Left ventricle myocardium inferior (tissue), 1 donor: ENCODE data around the gene EHD2. TPM values are rescaled to one million over a fixed set of nuclear protein-coding genes. Genes with fewer than 3 reads are reported as not detected.
"Not testable (repeated sequence)": the region's sequence is repeated elsewhere in the genome, so short reads cannot be mapped to it uniquely, and the experiment has no call there.

ENCODE experiments used
- DNase-seq: peaks from one replicate; pipeline ENCODE4 v3.0.0-alpha.2; 2020
- H3K27ac ChIP-seq: fragments of 200-600 bp; replicated peaks from 2 replicates; pipeline ENCODE4 v1.8.0; 2021
- H3K27me3 ChIP-seq: fragments of 200-600 bp; 2 replicates; pipeline ENCODE4 v1.8.0; 2021; ENCODE audit warnings: low read depth
- H3K36me3 ChIP-seq: fragments of 200-600 bp; 2 replicates; pipeline ENCODE4 v1.8.0; 2021
- H3K4me1 ChIP-seq: fragments of 200-600 bp; 2 replicates; pipeline ENCODE4 v1.8.0; 2021
- H3K4me3 ChIP-seq: fragments of 200-600 bp; 2 replicates; pipeline ENCODE4 v1.8.0; 2021; ENCODE audit warnings: mild to moderate bottlenecking, moderate library complexity
- H3K9me3 ChIP-seq: fragments of 200-600 bp; replicated peaks from 2 replicates; pipeline ENCODE4 v1.8.0; 2021
- CTCF ChIP-seq: fragments of 200-600 bp; IDR thresholded peaks from 2 replicates; pipeline ENCODE4 v1.8.0; 2021; ENCODE audit warnings: antibody characterized with exemption, mild to moderate bottlenecking, borderline replicate concordance
- intact Hi-C: fragments of 100-400 bp; cut with micrococcal nuclease; formaldehyde crosslinking; loops from one replicate; pipeline ENCODE4 v1.11.0; 2022
- total RNA-seq: library from RNA; stranded (reverse); fragmentation: NEBNext Ultra II Directional; extraction: Animal tissue kit (Norgen Biotek cat#: 25700); gene quantifications from one replicate; pipeline ENCODE4 v1.2.1, GENCODE V29; 2021
- donor health status: DM: no; HTN: yes; CAD: no; lungs with severe emphysema.

Gene EHD2
- total RNA-seq, 1 donor from 2014 or later: 48.2 TPM

DNA sequence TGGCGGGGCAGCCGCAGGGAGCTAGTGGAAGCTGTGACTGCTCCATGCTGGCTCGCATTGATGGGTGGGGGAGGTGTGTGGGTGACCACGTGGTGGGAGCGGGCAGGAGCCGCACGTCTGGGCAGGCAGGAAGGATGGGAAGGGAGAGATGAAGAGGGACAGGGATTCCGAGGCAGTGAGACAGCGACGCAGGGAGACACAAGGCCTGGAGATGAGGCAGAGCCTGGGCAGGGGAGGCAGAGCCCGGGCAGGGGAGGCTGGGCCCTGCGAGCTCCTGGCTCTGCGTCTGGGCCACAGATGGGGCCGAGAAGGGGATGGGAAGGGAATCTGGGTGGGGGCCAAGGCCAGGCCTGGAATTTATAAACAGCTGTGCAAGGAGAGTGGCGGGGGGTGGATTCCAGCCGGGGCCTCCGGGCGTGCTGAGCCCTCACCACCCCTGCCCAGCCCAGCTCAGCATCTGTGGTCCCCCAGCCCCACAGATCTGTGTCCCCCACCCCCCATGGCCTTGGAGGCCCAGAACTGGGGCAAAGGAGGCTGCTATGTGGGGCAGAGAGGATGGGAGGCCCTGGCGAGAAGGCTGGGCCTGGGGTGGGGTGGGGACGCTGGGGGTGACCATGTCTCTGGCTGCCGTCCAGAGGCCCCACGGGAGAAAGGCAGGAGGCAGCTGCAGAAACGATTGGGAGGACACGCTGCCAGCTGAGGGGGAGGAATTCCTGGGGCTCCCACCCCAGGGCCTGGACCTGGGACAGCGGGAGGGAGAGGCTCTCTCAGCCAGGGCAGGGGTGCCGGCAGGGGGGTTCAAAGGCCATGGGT, 6.0 kb downstream of the EHD2 start:
- no peak for TF ChIP-seq CTCF
- peak overlapping the region; percentile 56 for H3K4me3 ChIP-seq
- H3K27ac ChIP-seq: peak overlapping the region; percentile 93
- H3K9me3 ChIP-seq: peaks cover 6% of the 10 kb centered on the region
- peaks cover 27% of the 10 kb centered on the region for H3K36me3 ChIP-seq
- peaks cover 16% of the 10 kb centered on the region for H3K27me3 ChIP-seq
- peaks cover 92% of the 10 kb centered on the region for H3K4me1 ChIP-seq
- peak; percentile 91 for DNase-seq
- intact Hi-C loops: no loop called here

DNA sequence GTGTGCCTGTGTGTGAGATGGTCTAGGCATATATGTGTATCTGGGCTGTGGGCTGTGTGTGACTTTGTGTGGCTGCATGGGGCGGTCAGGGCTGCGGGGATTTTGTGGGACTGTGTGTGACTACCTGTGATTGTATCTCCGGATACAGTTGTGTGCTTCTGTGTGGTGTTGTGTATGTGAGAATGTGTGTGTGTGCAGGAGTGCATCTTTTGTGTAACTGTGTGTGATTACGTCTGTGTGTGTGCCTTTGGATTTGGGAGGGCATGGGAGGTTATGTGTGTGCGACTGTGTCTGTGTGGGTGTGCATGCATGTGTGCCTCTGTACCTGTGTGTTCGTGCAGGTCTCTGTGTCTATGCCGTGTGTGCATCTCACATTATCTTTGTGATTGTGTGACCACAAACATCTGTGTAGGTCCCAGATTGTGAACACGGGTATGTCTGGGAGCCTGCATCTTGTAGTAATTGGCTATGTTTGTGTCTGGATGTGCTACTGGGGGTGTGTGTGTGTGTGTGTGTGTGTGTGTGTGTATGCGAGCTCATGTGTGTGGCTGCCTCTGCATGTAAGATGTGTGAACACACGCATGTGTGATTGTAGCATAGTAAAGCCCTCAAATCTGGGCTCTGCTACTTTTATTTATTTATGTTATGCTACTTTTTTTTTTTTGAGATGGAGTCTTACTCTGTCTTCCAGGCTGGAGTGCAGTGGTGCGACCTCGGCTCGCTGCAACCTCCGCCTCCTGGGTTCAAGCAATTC, 7.6 kb downstream of the EHD2 start:
- intact Hi-C loops: no loop called here
- H3K27me3 ChIP-seq: peaks cover 31% of the 10 kb centered on the region
- H3K4me3 ChIP-seq: peak overlapping the region; percentile 56
- H3K9me3 ChIP-seq: no peaks in the 10 kb centered on the region
- peaks cover 38% of the 10 kb centered on the region for H3K36me3 ChIP-seq
- peaks cover 84% of the 10 kb centered on the region for H3K4me1 ChIP-seq
- TF ChIP-seq CTCF: no peak
- DNase-seq: no peak
- peak overlapping the region; percentile 93 for H3K27ac ChIP-seq

GRCh38 chr19:47723581-47723940, 10.3 kb downstream of the EHD2 start:
- TF ChIP-seq CTCF: no peak
- intact Hi-C loops: no loop called here
- DNase-seq: peak; percentile 65
- Histone ChIP-seq H3K36me3 (peaks cover 41% of the 10 kb centered on the region), H3K4me3 (peak overlapping the region; percentile 54), H3K9me3 (no peaks in the 10 kb centered on the region), H3K27me3 (peaks cover 35% of the 10 kb centered on the region), H3K4me1 (peaks cover 85% of the 10 kb centered on the region), H3K27ac (peak overlapping the region; percentile 70)

DNA sequence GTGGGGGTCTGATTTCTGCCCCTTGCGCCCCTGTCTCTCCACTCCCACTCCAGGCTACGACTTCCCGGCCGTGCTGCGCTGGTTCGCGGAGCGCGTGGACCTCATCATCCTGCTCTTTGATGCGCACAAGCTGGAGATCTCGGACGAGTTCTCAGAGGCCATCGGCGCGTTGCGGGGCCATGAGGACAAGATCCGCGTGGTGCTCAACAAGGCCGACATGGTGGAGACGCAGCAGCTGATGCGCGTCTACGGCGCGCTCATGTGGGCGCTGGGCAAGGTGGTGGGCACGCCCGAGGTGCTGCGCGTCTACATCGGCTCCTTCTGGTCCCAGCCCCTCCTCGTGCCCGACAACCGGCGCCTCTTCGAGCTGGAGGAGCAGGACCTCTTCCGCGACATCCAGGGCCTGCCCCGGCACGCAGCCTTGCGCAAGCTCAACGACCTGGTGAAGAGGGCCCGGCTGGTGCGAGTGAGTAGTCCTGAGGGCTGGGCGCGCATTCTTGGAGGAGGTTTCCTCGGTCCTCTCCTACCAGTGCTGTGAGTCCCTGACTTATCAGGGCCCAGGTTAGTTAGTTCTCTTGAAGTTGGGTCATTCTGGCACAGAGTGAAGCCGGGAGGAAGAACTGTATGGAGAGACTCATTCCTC, 12.7 kb downstream of the EHD2 start:
- intact Hi-C loops: no loop called here
- peaks cover 51% of the 10 kb centered on the region for H3K36me3 ChIP-seq
- H3K4me1 ChIP-seq: peaks cover 88% of the 10 kb centered on the region
- peak overlapping the region; percentile 42 for H3K27ac ChIP-seq
- TF ChIP-seq CTCF: no peak
- no peaks in the 10 kb centered on the region for H3K9me3 ChIP-seq
- DNase-seq: no peak
- no peak overlapping the region for H3K4me3 ChIP-seq
- peaks cover 56% of the 10 kb centered on the region for H3K27me3 ChIP-seq

DNA sequence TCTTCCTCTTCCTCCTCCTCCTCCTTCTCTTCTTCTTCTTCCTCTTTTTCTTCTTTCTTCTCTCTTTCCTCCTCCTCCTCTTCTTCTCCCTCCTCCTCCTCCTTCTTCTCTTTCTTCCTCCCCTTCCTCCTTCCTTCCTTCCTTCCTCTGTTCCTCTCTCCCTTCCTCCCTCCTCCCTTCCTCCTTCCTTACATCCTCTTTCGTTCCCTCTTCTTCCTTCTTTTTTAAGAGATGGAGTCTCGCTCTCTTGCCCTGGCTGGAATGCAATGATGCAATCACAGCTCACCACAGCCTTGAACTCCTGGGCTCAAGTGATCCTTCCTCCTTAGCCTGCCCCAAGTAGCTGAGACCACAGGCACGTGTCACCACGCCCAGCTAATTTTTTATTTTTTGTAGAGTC, 13.2 kb downstream of the EHD2 start:
- DNase-seq: no peak
- Histone ChIP-seq H3K9me3 (no peaks in the 10 kb centered on the region), H3K4me3 (no peak overlapping the region), H3K27me3 (peaks cover 57% of the 10 kb centered on the region), H3K4me1 (peaks cover 82% of the 10 kb centered on the region), H3K36me3 (peaks cover 52% of the 10 kb centered on the region), H3K27ac (peak overlapping the region; percentile 42)
- TF ChIP-seq CTCF: no peak
- intact Hi-C loops: no loop called here

GRCh38 chr19:47728295-47728694, 15.1 kb downstream of the EHD2 start:
- H3K4me1 ChIP-seq: peaks cover 74% of the 10 kb centered on the region
- H3K9me3 ChIP-seq, intact Hi-C loops, H3K4me3 ChIP-seq, DNase-seq: not testable (repeated sequence)
- H3K27ac ChIP-seq: peak overlapping the region; percentile 89
- H3K36me3 ChIP-seq: peaks cover 64% of the 10 kb centered on the region
- H3K27me3 ChIP-seq: peaks cover 50% of the 10 kb centered on the region
